22Rv1 (cell line): Measurements from ENCODE around the gene RUNX2.

Source experiments
- H3K27ac ChIP-seq: fragments of 450-650 bp; 2 replicates; pipeline ENCODE4 v1.5.1; 2017
- CTCF ChIP-seq: fragments of 450-650 bp; IDR thresholded peaks from 2 replicates; pipeline ENCODE4 v1.5.1; 2017; ENCODE audit warnings: mild to moderate bottlenecking
- ZFX ChIP-seq: fragments of 450-650 bp; IDR thresholded peaks from 2 replicates; pipeline ENCODE4 v1.6.1; 2017; ENCODE audit warnings: antibody characterized with exemption, borderline replicate concordance

The RUNX2 gene

GRCh38 chr6:45679631-45680030, 351.5 kb downstream of the RUNX2 start:
- H3K27ac ChIP-seq = no peak overlapping the region
- TF ChIP-seq ZFX (no peak), CTCF (no peak)

GRCh38 chr6:45681860-45682511, 353.9 kb downstream of the RUNX2 start:
- no peak overlapping the region for H3K27ac ChIP-seq
- TF ChIP-seq ZFX (no peak), CTCF (no peak)

- TF ChIP-seq ZFX (no peak), CTCF (no peak)
- H3K27ac ChIP-seq = no peak overlapping the region
These were observed 356.3 kb downstream of the RUNX2 start for GRCh38 chr6:45684476-45684875.

DNA sequence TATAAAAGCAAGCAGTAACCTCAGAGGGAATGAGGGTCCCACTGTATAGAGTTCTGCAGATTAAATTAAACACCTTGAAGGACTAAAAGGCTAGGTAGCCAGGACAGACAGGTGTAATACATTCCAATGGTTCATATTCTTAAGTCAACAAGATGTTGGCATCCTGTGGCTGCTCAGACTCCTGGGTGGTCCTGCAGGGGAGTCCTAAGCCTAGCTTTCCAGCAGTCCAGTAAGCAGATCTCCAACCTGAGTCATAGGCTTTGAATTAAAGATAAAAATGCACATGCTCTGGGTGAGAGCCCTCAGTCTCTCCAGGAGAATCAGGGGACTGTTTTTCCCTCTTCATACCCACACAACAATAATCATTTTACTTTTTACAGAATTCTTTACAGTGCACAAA, 356.9 kb downstream of the RUNX2 start:
- H3K27ac ChIP-seq = no peak overlapping the region
- TF ChIP-seq ZFX = no peak
- TF ChIP-seq CTCF = no peak

GRCh38 chr6:45686841-45687569, 358.9 kb downstream of the RUNX2 start:
- no peak for TF ChIP-seq CTCF
- TF ChIP-seq ZFX = no peak
- H3K27ac ChIP-seq = no peak overlapping the region

DNA sequence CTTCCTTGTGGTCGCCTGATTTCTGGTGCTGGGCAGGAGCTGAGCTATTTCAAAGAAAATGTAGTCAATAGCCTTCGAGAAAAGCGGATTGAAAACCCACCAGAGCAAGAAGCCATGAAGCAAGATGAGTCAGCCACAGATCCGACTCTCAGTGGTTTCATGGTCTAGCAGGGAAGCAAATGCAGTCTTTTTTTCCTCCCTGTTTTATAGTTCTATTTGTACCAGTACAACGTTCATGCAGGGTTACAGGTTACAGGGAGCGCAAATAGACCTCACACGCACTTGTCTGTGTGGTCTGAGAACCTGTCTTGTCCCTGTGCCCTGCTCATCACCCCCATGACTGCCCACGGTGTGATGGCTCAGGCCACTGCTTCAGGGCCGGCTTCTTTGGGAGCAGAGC, 359.4 kb downstream of the RUNX2 start:
- TF ChIP-seq ZFX = no peak
- TF ChIP-seq CTCF = no peak
- H3K27ac ChIP-seq = no peak overlapping the region

- no peak overlapping the region for H3K27ac ChIP-seq
- TF ChIP-seq ZFX (no peak), CTCF (no peak)
These were observed 360.1 kb downstream of the RUNX2 start for GRCh38 chr6:45688180-45688579.
